Hepatocyte (in vitro differentiated cells): ENCODE data around the gene TBCK. TPM values are rescaled to one million over a fixed set of nuclear protein-coding genes. Genes with fewer than 3 reads are reported as not detected.

ENCODE experiments used
- DNase-seq: peaks from one replicate; pipeline ENCODE4 v3.0.0-alpha.2; 2016; ENCODE audit warnings: low spot score
- H2AFZ ChIP-seq: fragments of 200-600 bp; sonication (generic); 2 replicates; pipeline ENCODE4 v1.6.0; 2016; ENCODE audit warnings: antibody characterized with exemption, mild to moderate bottlenecking
- H3K27ac ChIP-seq: fragments of 200-600 bp; sonication (generic); 2 replicates; pipeline ENCODE4 v1.5.1; 2016; ENCODE audit warnings: mild to moderate bottlenecking
- H3K27me3 ChIP-seq: fragments of 200-600 bp; sonication (generic); 2 replicates; pipeline ENCODE4 v1.6.1; 2016
- H3K36me3 ChIP-seq: fragments of 200-600 bp; sonication (generic); replicated peaks from 2 replicates; pipeline ENCODE4 v1.5.1; 2016; ENCODE audit warnings: low read depth; ENCODE audit not compliant: insufficient read depth
- H3K4me1 ChIP-seq: fragments of 200-600 bp; sonication (generic); 2 replicates; pipeline ENCODE4 v1.5.1; 2016; ENCODE audit warnings: mild to moderate bottlenecking, moderate library complexity; ENCODE audit not compliant: insufficient read depth
- H3K4me2 ChIP-seq: fragments of 200-600 bp; sonication (generic); 2 replicates; pipeline ENCODE4 v1.6.0; 2016
- H3K4me3 ChIP-seq: fragments of 200-600 bp; sonication (generic); 2 replicates; pipeline ENCODE4 v1.5.1; 2016; ENCODE audit warnings: mild to moderate bottlenecking
- H3K79me2 ChIP-seq: fragments of 200-600 bp; sonication (generic); 2 replicates; pipeline ENCODE4 v1.6.0; 2017; ENCODE audit warnings: mild to moderate bottlenecking
- H3K9me2 ChIP-seq: fragments of 200-600 bp; sonication (generic); replicated peaks from 2 replicates; pipeline ENCODE4 v1.6.0; 2017; ENCODE audit warnings: mild to moderate bottlenecking; ENCODE audit not compliant: insufficient read depth
- H3K9me3 ChIP-seq: fragments of 200-600 bp; sonication (generic); 2 replicates; pipeline ENCODE4 v1.5.1; 2016; ENCODE audit warnings: low read depth, mild to moderate bottlenecking
- H4K20me1 ChIP-seq: fragments of 200-600 bp; sonication (generic); 2 replicates; pipeline ENCODE4 v1.6.0; 2016; ENCODE audit warnings: mild to moderate bottlenecking; ENCODE audit not compliant: insufficient read depth, poor library complexity, severe bottlenecking
- EZH2 ChIP-seq: fragments of 200-600 bp; sonication (generic); IDR thresholded peaks from 2 replicates; pipeline ENCODE4 v1.6.1; 2016; ENCODE audit warnings: antibody characterized with exemption, mild to moderate bottlenecking, borderline replicate concordance
- EZH2phosphoT487 ChIP-seq: fragments of 200-600 bp; sonication (generic); IDR thresholded peaks from one replicate; pipeline ENCODE4 v1.6.1; 2018; ENCODE audit warnings: antibody characterized with exemption, mild to moderate bottlenecking, low read depth, moderate library complexity; ENCODE audit not compliant: unreplicated experiment, severe bottlenecking
- WGBS: methylation state at CpG from one replicate; pipeline ENCODE4 v1.1.6; 2016; ENCODE audit warnings: low lambda C conversion rate; ENCODE audit errors: missing lambda C conversion rate; 5-methylcytosine and 5-hydroxymethylcytosine counted together
- polyA plus RNA-seq: library from polyadenylated mRNA; unstranded; fragments of >200 nt; fragmentation: Nextera tagmentation; extraction: Ambion mirVana; gene quantifications from 2 replicates; pipeline ENCODE4 v1.2.1, GENCODE V29; 2016
- total RNA-seq: library from RNA; depleted of rRNA; stranded (reverse); fragments of >200 nt; gene quantifications from 2 replicates; pipeline ENCODE4 v1.2.3, GENCODE V29; 2014
- TF ChIP-seq, protein P1 (sequence below): fragments of 200-600 bp; sonication (generic); IDR thresholded peaks from 2 replicates; pipeline ENCODE4 v1.5.1; 2016; ENCODE audit warnings: antibody characterized with exemption, mild to moderate bottlenecking; ENCODE audit not compliant: poor library complexity

Gene TBCK
- total and polyA plus RNA-seq, 2 experiments from 2014 or later = 19.8 to 49.7 TPM

DNA sequence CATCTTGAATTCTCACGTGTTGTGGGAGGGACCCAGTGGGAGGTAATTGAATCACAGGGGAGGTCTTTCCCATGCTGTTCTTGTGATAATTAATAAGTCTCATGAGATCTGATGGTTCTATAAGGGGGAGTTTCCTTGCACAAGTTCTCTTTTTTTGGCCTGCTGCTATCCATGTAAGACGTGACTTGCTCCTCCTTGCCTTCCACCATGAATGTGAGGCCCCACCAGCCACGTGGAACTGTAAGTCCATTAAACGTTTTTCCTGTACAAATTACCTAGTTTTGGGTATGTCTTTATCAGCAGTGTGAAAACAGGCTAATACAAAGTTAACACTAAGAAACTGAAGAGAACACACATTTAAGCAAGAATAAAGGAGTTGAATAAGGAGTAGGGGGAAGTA is 16.0 kb downstream of the TBCK start:
- H3K4me1 ChIP-seq = no peaks in the 10 kb centered on the region
- no peak overlapping the region for H3K4me2 ChIP-seq
- no peak overlapping the region for H2AFZ ChIP-seq
- H3K79me2 ChIP-seq = peaks cover 8% of the 10 kb centered on the region
- no peak overlapping the region for H3K27ac ChIP-seq
- TF ChIP-seq EZH2phosphoT487 (no peak), EZH2 (no peak)
- TF ChIP-seq, protein P1, sequence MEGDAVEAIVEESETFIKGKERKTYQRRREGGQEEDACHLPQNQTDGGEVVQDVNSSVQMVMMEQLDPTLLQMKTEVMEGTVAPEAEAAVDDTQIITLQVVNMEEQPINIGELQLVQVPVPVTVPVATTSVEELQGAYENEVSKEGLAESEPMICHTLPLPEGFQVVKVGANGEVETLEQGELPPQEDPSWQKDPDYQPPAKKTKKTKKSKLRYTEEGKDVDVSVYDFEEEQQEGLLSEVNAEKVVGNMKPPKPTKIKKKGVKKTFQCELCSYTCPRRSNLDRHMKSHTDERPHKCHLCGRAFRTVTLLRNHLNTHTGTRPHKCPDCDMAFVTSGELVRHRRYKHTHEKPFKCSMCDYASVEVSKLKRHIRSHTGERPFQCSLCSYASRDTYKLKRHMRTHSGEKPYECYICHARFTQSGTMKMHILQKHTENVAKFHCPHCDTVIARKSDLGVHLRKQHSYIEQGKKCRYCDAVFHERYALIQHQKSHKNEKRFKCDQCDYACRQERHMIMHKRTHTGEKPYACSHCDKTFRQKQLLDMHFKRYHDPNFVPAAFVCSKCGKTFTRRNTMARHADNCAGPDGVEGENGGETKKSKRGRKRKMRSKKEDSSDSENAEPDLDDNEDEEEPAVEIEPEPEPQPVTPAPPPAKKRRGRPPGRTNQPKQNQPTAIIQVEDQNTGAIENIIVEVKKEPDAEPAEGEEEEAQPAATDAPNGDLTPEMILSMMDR = no peak
- H4K20me1 ChIP-seq = no peaks in the 10 kb centered on the region
- DNase-seq = no peak
- no peaks in the 10 kb centered on the region for H3K9me3 ChIP-seq
- 95% methylated on average over 4 of the region's 4 CpGs for WGBS
- no peaks in the 10 kb centered on the region for H3K27me3 ChIP-seq
- H3K4me3 ChIP-seq = no peak overlapping the region
- no peaks in the 10 kb centered on the region for H3K9me2 ChIP-seq
- no peaks in the 10 kb centered on the region for H3K36me3 ChIP-seq

- no peaks in the 10 kb centered on the region for H3K36me3 ChIP-seq
- no peak overlapping the region for H3K4me3 ChIP-seq
- no peaks in the 10 kb centered on the region for H4K20me1 ChIP-seq
- no peaks in the 10 kb centered on the region for H3K9me3 ChIP-seq
- no peak overlapping the region for H3K4me2 ChIP-seq
- no peak overlapping the region for H3K27ac ChIP-seq
- peaks cover 8% of the 10 kb centered on the region for H3K79me2 ChIP-seq
- no peaks in the 10 kb centered on the region for H3K27me3 ChIP-seq
- no peak overlapping the region for H2AFZ ChIP-seq
- no peak for DNase-seq
- no peaks in the 10 kb centered on the region for H3K9me2 ChIP-seq
- TF ChIP-seq, protein P1 = no peak
- no peak for TF ChIP-seq EZH2phosphoT487
- no peak for TF ChIP-seq EZH2
- H3K4me1 ChIP-seq = no peaks in the 10 kb centered on the region
Observed at GRCh38 chr4:106297245-106298035, 18.6 kb downstream of the TBCK start.

DNA sequence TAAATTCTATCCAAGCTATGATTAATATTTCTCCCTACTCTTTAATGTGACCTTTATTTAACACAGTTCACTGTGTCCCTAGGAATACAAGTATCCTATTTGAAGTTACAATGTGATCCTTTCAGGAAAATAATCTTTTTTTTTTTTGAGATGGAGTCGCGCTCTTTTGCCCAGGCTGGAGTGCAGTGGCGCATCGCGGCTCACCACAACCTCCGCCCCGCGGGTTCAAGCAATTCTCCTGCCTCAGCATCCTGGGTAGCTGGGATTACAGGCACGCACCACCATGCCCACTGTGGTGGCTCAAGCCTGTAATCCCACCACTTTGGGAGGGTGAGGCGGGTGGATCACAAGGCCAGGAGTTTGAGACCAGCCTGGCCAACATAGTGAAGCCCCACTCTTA is 21.9 kb downstream of the TBCK start:
- Histone ChIP-seq H3K9me3 (no peaks in the 10 kb centered on the region), H3K27me3 (no peaks in the 10 kb centered on the region), H3K4me3 (no peak overlapping the region), H3K79me2 (peaks cover 3% of the 10 kb centered on the region), H2AFZ (no peak overlapping the region), H4K20me1 (no peaks in the 10 kb centered on the region), H3K36me3 (no peaks in the 10 kb centered on the region), H3K4me2 (no peak overlapping the region), H3K9me2 (no peaks in the 10 kb centered on the region), H3K4me1 (no peaks in the 10 kb centered on the region), H3K27ac (no peak overlapping the region)
- DNase-seq = no peak
- over 99% methylated on average over 10 of the region's 10 CpGs for WGBS
- TF ChIP-seq EZH2phosphoT487 = no peak
- TF ChIP-seq, protein P1 = no peak
- no peak for TF ChIP-seq EZH2
